GM18951 (cell line): ENCODE data around the gene SSNA1.

Experiments used
- POLR2A ChIP-seq: IDR thresholded peaks from 4 replicates; pipeline ENCODE4 v1.6.1; 2011; ENCODE audit warnings: mild to moderate bottlenecking; ENCODE audit not compliant: insufficient read length, insufficient read depth; ENCODE audit errors: extremely low read depth
- in situ Hi-C: fragments of 300-500 bp; cut with MboI; formaldehyde crosslinking; loops from one replicate; pipeline ENCODE4 v1.12.0; 2022; ENCODE audit warnings: low sequenced_read_pairs, mixed read lengths, inconsistent platforms; ENCODE audit not compliant: unreplicated experiment

Gene SSNA1

GRCh38 chr9:137160716-137161557, 27.5 kb upstream of the SSNA1 start:
- in situ Hi-C loops, result no loop called here
- no peak for TF ChIP-seq POLR2A

DNA sequence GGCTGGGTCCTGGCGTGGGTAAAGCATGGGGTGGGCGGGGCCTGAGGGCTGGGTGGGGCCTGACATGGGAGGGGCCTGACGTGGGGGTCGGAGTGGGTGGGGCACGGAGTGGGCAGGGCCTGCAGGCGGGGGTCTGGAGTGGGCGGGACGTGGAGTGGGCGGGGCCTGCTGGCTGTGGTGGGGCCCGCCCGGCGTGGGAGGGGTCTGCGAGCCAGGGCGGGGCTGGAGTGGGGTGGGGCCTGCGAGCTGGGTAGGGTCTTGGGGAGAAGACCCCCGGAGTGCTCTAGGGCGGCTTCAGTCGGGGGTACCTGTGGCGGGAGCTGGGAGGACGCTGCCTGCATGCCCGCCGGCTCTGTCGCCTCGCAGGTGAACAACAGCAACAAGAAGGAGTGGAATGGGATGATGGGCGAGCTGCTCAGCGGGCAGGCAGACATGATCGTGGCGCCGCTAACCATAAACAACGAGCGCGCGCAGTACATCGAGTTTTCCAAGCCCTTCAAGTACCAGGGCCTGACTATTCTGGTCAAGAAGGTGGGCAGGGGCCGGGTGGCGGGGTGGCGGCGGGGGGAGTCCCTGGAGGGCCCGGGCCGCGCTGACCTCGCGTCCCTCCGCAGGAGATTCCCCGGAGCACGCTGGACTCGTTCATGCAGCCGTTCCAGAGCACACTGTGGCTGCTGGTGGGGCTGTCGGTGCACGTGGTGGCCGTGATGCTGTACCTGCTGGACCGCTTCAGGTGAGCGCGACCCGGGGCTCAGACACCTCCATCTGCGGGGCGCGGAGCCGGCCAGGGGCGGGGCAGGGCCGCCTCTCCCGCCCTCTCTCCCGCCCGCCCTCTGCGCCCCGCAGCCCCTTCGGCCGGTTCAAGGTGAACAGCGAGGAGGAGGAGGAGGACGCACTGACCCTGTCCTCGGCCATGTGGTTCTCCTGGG, 26.7 kb upstream of the SSNA1 start:
- in situ Hi-C loops, result no loop called here
- no peak for TF ChIP-seq POLR2A

DNA sequence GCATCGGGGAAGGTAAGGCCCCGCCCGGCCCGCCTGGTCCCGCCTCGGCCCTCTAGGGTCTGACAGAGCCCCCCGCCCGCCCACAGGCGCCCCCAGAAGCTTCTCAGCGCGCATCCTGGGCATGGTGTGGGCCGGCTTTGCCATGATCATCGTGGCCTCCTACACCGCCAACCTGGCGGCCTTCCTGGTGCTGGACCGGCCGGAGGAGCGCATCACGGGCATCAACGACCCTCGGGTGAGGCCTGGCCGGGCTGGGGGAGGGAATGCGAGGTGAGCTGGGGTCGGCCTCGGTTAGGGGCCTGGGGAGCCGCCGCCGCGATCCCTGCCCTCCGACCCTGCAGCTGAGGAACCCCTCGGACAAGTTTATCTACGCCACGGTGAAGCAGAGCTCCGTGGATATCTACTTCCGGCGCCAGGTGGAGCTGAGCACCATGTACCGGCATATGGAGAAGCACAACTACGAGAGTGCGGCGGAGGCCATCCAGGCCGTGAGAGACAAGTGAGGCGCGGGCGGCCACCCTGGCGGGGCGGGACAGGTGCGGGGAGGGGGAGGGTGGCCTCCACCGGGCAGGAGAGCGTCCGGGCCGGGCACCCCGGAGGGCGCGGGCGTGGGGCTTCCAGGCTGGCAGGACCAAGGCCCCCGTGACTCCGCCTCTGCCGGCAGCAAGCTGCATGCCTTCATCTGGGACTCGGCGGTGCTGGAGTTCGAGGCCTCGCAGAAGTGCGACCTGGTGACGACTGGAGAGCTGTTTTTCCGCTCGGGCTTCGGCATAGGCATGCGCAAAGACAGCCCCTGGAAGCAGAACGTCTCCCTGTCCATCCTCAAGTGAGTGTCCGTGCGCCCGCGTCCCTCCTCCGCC, 25.7 kb upstream of the SSNA1 start:
- in situ Hi-C loops, result no loop called here
- TF ChIP-seq POLR2A, result no peak

DNA sequence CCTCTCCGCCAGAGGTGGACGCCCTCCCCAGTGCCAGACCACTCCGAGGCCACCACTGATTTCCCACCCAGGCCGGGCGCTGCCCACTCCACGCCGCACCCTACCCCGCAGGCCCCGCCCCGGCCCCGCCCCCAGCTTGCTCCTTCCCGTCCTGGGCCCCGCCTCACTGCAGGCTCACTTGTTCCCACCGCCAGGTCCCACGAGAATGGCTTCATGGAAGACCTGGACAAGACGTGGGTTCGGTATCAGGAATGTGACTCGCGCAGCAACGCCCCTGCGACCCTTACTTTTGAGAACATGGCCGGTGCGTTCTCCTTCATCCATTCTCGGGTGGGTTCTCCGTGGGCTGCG, 25.1 kb upstream of the SSNA1 start:
- in situ Hi-C loops, result no loop called here
- no peak for TF ChIP-seq POLR2A

DNA sequence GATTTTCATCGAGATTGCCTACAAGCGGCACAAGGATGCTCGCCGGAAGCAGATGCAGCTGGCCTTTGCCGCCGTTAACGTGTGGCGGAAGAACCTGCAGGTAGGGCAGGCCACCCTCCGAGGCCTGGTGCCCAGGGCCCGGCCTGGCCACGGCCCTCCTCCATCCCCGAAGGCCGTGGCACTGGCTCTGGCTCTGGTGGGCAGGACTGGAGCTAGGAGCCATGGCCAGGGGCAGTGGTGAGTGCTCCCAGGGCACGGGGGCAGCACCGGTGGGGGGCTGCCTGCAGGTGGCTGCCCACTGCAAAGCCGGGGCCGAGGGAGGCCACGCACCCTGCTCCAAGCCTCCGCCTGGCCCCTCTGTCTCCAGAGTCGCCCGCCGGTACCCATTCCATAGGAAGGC, 24.7 kb upstream of the SSNA1 start:
- in situ Hi-C loops, result no loop called here
- TF ChIP-seq POLR2A, result no peak

- TF ChIP-seq POLR2A, result no peak
- in situ Hi-C loops, result no loop called here
Measured at GRCh38 chr9:137164370-137165249, 23.9 kb upstream of the SSNA1 start.

GRCh38 chr9:137165250-137165836, 23.1 kb upstream of the SSNA1 start:
- no peak for TF ChIP-seq POLR2A
- in situ Hi-C loops, result no loop called here

DNA sequence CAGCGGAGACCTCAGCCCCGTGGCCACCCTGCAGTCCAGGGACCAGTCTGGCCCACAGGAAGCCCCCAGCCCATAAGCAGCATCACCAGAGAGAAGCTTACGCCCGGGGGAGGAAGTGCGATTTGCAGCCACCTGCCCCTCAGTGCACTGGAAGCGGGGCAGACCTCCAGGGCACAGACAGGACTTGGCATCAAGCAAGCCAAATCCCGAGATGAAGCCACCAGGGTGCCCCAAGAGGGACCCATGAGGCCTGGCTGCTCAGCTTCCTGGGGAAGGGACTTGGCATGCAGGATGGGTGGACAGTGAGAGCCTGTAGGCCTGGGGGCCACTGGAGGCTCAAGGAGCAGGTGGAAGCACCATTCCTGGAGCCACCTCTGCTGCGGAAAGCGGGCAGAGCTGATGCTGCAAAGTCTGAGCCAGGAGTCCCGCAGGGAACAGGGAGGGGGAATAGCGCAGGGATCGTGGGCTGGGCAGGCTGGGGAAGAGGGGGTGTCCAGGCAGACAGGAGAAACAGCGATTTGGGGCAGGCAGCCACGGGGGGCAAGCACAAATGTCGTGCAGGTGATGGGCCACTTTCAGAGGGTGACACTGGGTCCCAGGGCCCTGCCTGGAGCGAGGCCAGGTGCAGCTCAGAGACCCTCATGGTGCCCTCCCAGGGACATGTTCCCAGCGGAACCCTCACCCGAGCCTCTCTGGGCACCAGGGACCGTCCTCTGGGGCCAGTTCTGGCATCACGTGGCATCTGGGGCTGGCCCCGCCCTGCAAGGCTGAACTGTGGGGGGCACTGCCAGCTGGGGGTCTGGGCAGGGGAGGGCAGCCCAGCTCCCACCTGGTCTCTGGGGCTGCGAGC, 21.9 kb upstream of the SSNA1 start:
- in situ Hi-C loops, result no loop called here
- no peak for TF ChIP-seq POLR2A

DNA sequence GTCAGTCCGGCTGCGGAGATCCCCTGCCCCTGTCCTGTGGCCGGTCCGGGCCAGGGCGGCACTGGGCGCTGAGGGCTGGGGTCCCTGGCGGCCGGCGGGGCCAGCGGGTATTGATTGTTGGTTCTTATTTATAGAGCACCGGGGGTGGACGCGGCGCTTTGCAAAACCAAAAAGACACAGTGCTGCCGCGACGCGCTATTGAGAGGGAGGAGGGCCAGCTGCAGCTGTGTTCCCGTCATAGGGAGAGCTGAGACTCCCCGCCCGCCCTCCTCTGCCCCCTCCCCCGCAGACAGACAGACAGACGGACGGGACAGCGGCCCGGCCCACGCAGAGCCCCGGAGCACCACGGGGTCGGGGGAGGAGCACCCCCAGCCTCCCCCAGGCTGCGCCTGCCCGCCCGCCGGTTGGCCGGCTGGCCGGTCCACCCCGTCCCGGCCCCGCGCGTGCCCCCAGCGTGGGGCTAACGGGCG, 21.2 kb upstream of the SSNA1 start:
- no peak for TF ChIP-seq POLR2A
- in situ Hi-C loops, result no loop called here

GRCh38 chr9:137167747-137168572, 20.5 kb upstream of the SSNA1 start:
- in situ Hi-C loops, result no loop called here
- TF ChIP-seq POLR2A, result no peak
